Pancreas (tissue), 10 donors: ENCODE measurements around the gene RDH12. TPM values are rescaled to one million over a fixed set of nuclear protein-coding genes. Genes with fewer than 3 reads are reported as not detected.

Source experiments
- ATAC-seq, 4 donors: fragments of 200-7000 bp; cut with Tn5 transposase; one replicate each; pipeline versions ENCODE4 v1.8.0 to v1.9.1; 2020; ENCODE audit warnings: mild to moderate bottlenecking in 4 of 4, moderate library complexity in 4 of 4
- DNase-seq, 6 donors: peaks; one replicate each; pipeline ENCODE4 v3.0.0-alpha.2; 2020
- FAIRE-seq: peaks from 2 replicates; lab custom pipeline; 2012; peaks lifted over from hg19 to GRCh38; lab: Jason Lieb, UNC
- H3K27ac ChIP-seq, 4 donors: fragments of 200-600 bp; sonication (generic); 1 replicate in 3 of 4; 2 replicates in 1 of 4; pipeline versions ENCODE4 v1.5.0 to v1.8.0; 2020
- H3K27me3 ChIP-seq, 4 donors: fragments of 200-600 bp; one replicate each; pipeline ENCODE4 v1.8.0; 2021
- H3K36me3 ChIP-seq, 3 donors: fragments of 200-600 bp; sonication (generic) in 1 of 3; one replicate each; pipeline versions ENCODE4 v1.5.0 to v1.8.0; 2020 to 2021
- H3K4me1 ChIP-seq, 3 donors: fragments of 200-600 bp; one replicate each; pipeline ENCODE4 v1.8.0; 2021
- H3K4me3 ChIP-seq, 4 donors: fragments of 200-600 bp; sonication (generic) in 2 of 4; one replicate each; pipeline versions ENCODE4 v1.5.0 to v1.8.0; 2020 to 2021
- H3K9me3 ChIP-seq, 4 donors: fragments of 200-600 bp; one replicate each; pipeline ENCODE4 v1.8.0; 2021
- WGBS, 2 donors: extraction: QIAGEN DNeasy Blood & Tissue Kit; methylation state at CpG; one replicate each; pipeline ENCODE4 v1.1.7; 2013; 5-methylcytosine and 5-hydroxymethylcytosine counted together
- intact Hi-C, 3 donors: fragments of 100-400 bp; cut with DNase I; formaldehyde crosslinking; loops; one replicate each; pipeline versions ENCODE4 v1.11.1 to v1.14.2; 2022
- polyA plus RNA-seq, 2 donors: library from polyadenylated mRNA; stranded (reverse); fragments of 200-250 nt; gene quantifications; one replicate each; pipeline ENCODE4 v1.2.3, GENCODE V29; 2013
- total RNA-seq, 6 donors: library from RNA; stranded (reverse); fragmentation: NEBNext Ultra II Directional in 4 of 6; extraction: Animal tissue kit (Norgen Biotek cat#: 25700) in 4 of 6; gene quantifications; one replicate each; pipeline versions ENCODE4 v1.2.1 to v1.2.4, GENCODE V29; 2021 to 2023
- TF ChIP-seq, protein P1 (sequence below), 4 donors: fragments of 200-600 bp; sonication (generic) in 3 of 4; IDR thresholded peaks; one replicate each; pipeline versions ENCODE4 v1.5.0 to v1.8.0; 2021; ENCODE audit warnings: antibody characterized with exemption in 4 of 4
- donor health status: healthy with polysubstance abuse.
- donor health status: DM: no; HTN: no; CAD: no; lungs with moderate emphysema.
- donor health status: DM: no; HTN: no; CAD: no.
- donor health status: control.
- donor health status: control.
- donor health status: Bipolar disorder and iron deficiency.
- donor health status: DM: yes; HTN: yes; CAD: no.
- donor health status: DM: no; HTN: no; CAD: no.
- donor health status: DM: no; HTN: no; CAD: no.
- donor health status: DM: yes; HTN: yes; CAD: no.

Gene RDH12
- total and polyA plus RNA-seq, 8 donors: 1.0 to 2.5 (median 1.5) TPM

- Histone ChIP-seq H3K9me3 (no peaks in the 10 kb centered on the region), H3K27me3 (no peaks in the 10 kb centered on the region), H3K36me3 (no peaks in the 10 kb centered on the region), H3K4me1 (no peaks in the 10 kb centered on the region), H3K27ac (no peak overlapping the region), H3K4me3 (no peak overlapping the region)
- 72 to 76% methylated on average over 5 of the region's 5 CpGs for WGBS, 2 donors
- intact Hi-C loops: no loop called here
- TF ChIP-seq, protein P1, sequence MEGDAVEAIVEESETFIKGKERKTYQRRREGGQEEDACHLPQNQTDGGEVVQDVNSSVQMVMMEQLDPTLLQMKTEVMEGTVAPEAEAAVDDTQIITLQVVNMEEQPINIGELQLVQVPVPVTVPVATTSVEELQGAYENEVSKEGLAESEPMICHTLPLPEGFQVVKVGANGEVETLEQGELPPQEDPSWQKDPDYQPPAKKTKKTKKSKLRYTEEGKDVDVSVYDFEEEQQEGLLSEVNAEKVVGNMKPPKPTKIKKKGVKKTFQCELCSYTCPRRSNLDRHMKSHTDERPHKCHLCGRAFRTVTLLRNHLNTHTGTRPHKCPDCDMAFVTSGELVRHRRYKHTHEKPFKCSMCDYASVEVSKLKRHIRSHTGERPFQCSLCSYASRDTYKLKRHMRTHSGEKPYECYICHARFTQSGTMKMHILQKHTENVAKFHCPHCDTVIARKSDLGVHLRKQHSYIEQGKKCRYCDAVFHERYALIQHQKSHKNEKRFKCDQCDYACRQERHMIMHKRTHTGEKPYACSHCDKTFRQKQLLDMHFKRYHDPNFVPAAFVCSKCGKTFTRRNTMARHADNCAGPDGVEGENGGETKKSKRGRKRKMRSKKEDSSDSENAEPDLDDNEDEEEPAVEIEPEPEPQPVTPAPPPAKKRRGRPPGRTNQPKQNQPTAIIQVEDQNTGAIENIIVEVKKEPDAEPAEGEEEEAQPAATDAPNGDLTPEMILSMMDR (IDR thresholded peaks at IDR 0.05): no peak
- DNase-seq (no peak), FAIRE-seq (no peak), ATAC-seq (no peak)
These were observed 20.2 kb downstream of the RDH12 start for GRCh38 chr14:67721875-67722274.

DNA sequence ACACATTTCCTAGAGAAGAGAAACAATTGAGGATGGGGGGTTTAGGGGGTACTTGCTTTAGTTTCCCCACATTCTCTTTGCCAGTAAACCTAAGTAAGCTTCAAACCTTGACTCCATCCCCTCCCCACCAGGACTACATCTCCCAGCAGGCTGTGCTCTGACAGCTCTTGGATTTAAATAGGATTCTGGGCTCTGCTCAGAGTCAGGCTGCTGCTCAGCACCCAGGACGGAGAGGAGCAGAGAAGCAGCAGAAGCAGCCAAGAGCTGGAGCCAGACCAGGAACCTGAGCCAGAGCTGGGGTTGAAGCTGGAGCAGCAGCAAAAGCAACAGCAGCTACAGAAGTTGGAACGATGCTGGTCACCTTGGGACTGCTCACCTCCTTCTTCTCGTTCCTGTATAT is 20.6 kb downstream of the RDH12 start:
- FAIRE-seq: no peak
- no peak overlapping the region for H3K27ac ChIP-seq
- H3K27me3 ChIP-seq: no peaks in the 10 kb centered on the region
- H3K9me3 ChIP-seq: no peaks in the 10 kb centered on the region
- peak overlapping the region in 1 of 4 donors; percentile 12 for H3K4me3 ChIP-seq
- 0 to 5% methylated on average over 3 of the region's 3 CpGs for WGBS, 2 donors
- H3K36me3 ChIP-seq: no peaks in the 10 kb centered on the region
- TF ChIP-seq, protein P1 (IDR thresholded peaks at IDR 0.05): no peak
- DNase-seq: peak in 3 of 6 donors; percentile 21 to 52 (median 39)
- peak; percentile 60 to 79 (median 76) for ATAC-seq
- intact Hi-C loops: no loop called here
- H3K4me1 ChIP-seq: no peaks in the 10 kb centered on the region

DNA sequence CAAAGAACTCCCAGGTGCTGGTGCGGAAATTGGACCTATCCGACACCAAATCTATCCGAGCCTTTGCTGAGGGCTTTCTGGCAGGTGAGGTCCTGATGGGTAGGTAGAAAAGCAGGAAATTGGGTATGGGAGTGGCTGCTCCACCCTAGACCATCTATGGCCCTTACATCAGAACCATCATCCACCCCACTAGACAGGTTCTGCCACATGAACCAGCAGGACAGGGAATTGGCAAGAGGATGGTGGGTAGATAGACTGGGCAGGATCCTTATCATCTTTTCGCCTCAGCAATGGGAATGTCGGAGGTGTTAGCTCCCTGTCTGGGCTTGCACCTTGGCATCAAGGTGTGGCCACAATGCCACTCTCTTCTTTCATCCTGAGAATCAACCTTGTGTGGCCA is 23.5 kb downstream of the RDH12 start:
- intact Hi-C loops: no loop called here
- Histone ChIP-seq H3K4me1 (no peaks in the 10 kb centered on the region), H3K27ac (no peak overlapping the region), H3K27me3 (no peaks in the 10 kb centered on the region), H3K4me3 (no peak overlapping the region), H3K36me3 (no peaks in the 10 kb centered on the region), H3K9me3 (no peaks in the 10 kb centered on the region)
- no peak for ATAC-seq
- 85 to 92% methylated on average over 5 of the region's 5 CpGs for WGBS, 2 donors
- DNase-seq: no peak
- no peak for FAIRE-seq
- TF ChIP-seq, protein P1 (IDR thresholded peaks at IDR 0.05): no peak

DNA sequence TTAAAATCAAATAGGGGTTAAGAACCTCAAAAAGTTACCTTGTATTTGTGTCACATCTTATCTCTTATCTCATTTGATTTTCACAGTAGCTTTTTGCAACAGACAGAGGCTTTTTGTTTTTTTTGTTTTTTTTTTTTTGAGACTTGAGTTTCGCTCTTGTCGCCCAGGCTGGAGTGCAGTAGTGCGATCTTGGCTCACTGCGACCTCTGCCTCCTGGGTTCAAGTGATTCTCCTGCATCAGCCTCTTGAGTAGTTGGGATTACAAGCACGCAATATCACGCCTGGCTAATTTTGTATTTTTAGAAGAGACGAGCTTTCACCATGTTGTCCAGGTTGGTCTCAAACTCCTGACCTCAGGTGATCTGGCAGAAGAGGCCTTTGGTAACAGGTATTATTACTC is 25.7 kb downstream of the RDH12 start:
- 96 to 98% methylated on average over 7 of the region's 7 CpGs for WGBS, 2 donors
- no peaks in the 10 kb centered on the region for H3K9me3 ChIP-seq
- intact Hi-C loops: no loop called here
- ATAC-seq (no peak), DNase-seq (no peak), FAIRE-seq (no peak)
- TF ChIP-seq, protein P1 (IDR thresholded peaks at IDR 0.05): no peak
- no peak overlapping the region for H3K27ac ChIP-seq
- no peaks in the 10 kb centered on the region for H3K36me3 ChIP-seq
- no peaks in the 10 kb centered on the region for H3K27me3 ChIP-seq
- no peaks in the 10 kb centered on the region for H3K4me1 ChIP-seq
- no peak overlapping the region for H3K4me3 ChIP-seq

GRCh38 chr14:67728258-67728657 is 26.6 kb downstream of the RDH12 start:
- H3K9me3 ChIP-seq: no peaks in the 10 kb centered on the region
- no peak overlapping the region for H3K27ac ChIP-seq
- H3K4me1 ChIP-seq: no peaks in the 10 kb centered on the region
- H3K4me3 ChIP-seq: no peak overlapping the region
- DNase-seq (no peak), FAIRE-seq (no peak), ATAC-seq (no peak)
- intact Hi-C loops: no loop called here
- H3K36me3 ChIP-seq: no peaks in the 10 kb centered on the region
- TF ChIP-seq, protein P1 (IDR thresholded peaks at IDR 0.05): no peak
- no peaks in the 10 kb centered on the region for H3K27me3 ChIP-seq
